ENCODE measurements around the gene GTF3C4.

GTF3C4 gene

GRCh38 chr9:132729235-132729890 lies 59.1 kb downstream of the GTF3C4 start:
- H3K27ac ChIP-seq = peak overlapping the region; percentile 66
- no peak for DNase-seq (ENCODE audit: low read depth, low spot score)

DNA sequence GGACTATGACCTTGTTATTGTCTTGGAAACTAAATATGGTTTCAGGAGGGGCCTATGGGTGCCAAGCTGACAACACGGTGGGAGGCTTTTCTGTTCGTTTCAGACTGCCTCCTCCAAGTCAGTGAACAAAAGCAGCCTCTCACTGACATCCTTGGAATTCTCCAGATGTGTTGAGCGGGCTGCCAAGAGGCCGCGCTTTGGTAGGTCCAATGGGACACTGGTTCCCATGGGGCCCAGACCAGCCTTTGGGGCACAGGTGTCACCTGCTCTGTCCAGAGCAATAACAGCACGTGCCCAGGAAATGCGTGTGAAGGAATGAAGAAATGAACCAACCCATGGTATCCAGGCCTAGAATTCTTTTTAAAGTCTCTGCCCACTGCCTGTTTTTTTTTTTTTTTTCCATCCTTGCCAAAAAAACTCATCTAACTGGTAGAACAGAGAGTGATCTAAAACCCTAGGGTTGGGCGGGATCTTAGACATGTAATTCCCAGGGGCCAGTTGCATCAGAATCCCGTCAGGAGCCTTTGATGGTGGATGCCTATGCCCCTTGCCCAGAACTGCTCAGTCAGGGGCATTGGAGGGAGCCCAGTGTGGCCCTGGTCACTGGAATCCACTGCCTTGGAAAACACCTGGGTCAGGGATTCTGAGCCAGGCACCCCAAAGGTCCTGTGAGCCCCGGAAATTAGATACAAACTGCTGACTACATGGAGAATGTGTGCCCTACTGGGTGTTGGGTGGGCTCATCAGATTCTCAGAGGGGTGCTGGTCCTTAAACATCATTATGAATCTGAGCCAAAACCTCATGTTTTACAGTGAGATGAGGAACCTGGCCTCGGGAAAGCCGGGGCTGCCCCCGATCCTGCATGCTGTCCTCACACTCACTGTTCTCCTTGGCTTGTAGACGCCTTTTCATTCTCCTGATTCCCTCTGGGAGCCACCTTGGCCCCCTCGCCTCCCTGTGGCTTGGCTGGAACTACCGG lies 60.1 kb downstream of the GTF3C4 start:
- no peak for DNase-seq (ENCODE audit: low read depth, low spot score)
- peak overlapping the region; percentile 66 for H3K27ac ChIP-seq

GRCh38 chr9:132731230-132731629 lies 61.0 kb downstream of the GTF3C4 start:
- peak overlapping the region; percentile 66 for H3K27ac ChIP-seq
- DNase-seq (ENCODE audit: low read depth, low spot score) = no peak

DNA sequence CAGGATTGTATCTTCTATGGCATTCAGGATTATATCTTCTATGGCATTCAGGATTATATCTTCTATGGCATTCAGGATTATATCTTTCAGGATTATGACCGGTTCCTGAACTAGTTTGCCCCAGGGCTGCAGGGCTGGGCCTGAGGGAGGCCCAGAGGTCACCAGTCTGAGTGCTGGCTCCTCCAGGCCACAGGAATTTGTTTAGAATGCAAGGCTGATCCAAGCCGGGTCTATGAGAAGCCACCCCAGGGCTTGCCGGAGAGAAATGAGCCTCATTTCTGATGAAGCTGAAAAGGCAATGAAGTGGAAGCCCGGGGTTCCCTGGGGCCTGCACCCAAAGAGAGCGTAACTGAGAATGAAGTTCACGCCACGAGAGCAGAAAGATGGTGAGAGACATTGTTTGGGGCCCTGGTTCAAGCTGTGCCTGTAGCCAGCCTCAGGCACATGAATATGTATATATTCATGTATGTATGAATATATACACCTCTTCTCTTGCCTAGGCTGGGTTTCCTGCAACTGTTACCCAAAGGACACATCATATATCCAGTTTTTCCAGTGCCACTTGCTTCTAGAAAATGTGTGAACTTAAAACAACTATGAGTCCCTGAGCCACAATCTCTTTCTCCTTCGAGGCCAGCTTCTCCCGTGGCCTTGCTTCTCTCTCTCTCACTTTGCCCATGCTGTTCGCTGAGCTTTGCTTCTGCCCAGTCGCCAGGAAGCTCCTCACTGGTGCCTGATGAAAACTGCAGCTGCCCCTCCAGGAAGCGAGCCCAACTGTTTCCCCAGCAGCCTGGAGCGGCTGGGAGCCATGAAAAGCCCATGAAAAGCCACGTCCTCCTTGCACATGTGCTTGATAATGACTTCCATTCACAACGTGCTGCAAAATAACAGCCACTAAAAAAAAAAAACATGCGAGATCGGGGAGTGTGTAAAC lies 62.3 kb downstream of the GTF3C4 start:
- no peak for DNase-seq (ENCODE audit: low read depth, low spot score)
- no peak overlapping the region for H3K27ac ChIP-seq

- DNase-seq (ENCODE audit: low read depth, low spot score) = no peak
Measured at GRCh38 chr9:132733260-132733815, 63.1 kb downstream of the GTF3C4 start.

GRCh38 chr9:132739710-132740310 lies 69.5 kb downstream of the GTF3C4 start:
- DNase-seq (ENCODE audit: low read depth, low spot score) = no peak
- no peak overlapping the region for H3K27ac ChIP-seq

More at GRCh38 chr9:132733260-132733815, 63.1 kb downstream of the GTF3C4 start:
- H3K27ac ChIP-seq = no peak overlapping the region

GRCh38 chr9:132740526-132741309 lies 70.5 kb downstream of the GTF3C4 start:
- H3K27ac ChIP-seq = no peak overlapping the region
- no peak for DNase-seq (ENCODE audit: low read depth, low spot score)

GRCh38 chr9:132742821-132743311 lies 72.6 kb downstream of the GTF3C4 start:
- no peak for DNase-seq (ENCODE audit: low read depth, low spot score)
- no peak overlapping the region for H3K27ac ChIP-seq

- no peak overlapping the region for H3K27ac ChIP-seq
- DNase-seq (ENCODE audit: low read depth, low spot score) = no peak
Measured at GRCh38 chr9:132743931-132744479, 73.7 kb downstream of the GTF3C4 start.

Measured in epithelial cell of prostate (primary cell).